ENCODE measurements around the gene DGCR2.
A peak's percentile ranks its signal among the peaks of the same experiment; 100 is the strongest.
"Not testable (repeated sequence)": the region's sequence is repeated elsewhere in the genome, so short reads cannot be mapped to it uniquely, and the experiment has no call there.

The DGCR2 gene

GRCh38 chr22:19022755-19023154 lies 99.5 kb downstream of the DGCR2 start:
- no peak for DNase-seq

GRCh38 chr22:19019679-19020032 lies 102.6 kb downstream of the DGCR2 start:
- DNase-seq = no peak

GRCh38 chr22:19019029-19019678 lies 103.1 kb downstream of the DGCR2 start:
- DNase-seq = no peak

DNA sequence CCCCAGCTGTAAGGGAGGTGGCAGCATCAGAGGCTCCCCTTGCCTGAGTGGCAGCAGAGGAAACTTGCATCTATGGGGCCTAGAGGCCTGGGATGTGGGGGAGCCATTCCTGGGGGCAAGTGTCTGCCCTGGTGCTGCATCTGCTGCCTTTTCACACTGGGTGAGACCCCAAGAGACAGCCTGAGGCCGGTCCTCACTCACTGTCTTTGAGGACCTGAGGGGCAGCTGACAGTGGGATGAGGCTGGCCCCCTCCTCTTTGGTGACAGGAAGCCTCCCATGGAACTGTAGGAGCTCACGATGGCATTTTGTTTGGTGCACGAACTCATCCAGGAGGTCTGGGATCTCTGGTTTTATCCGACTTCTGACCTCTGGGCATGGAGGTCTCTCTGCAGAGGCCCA lies 104.0 kb downstream of the DGCR2 start:
- DNase-seq = no peak

DNA sequence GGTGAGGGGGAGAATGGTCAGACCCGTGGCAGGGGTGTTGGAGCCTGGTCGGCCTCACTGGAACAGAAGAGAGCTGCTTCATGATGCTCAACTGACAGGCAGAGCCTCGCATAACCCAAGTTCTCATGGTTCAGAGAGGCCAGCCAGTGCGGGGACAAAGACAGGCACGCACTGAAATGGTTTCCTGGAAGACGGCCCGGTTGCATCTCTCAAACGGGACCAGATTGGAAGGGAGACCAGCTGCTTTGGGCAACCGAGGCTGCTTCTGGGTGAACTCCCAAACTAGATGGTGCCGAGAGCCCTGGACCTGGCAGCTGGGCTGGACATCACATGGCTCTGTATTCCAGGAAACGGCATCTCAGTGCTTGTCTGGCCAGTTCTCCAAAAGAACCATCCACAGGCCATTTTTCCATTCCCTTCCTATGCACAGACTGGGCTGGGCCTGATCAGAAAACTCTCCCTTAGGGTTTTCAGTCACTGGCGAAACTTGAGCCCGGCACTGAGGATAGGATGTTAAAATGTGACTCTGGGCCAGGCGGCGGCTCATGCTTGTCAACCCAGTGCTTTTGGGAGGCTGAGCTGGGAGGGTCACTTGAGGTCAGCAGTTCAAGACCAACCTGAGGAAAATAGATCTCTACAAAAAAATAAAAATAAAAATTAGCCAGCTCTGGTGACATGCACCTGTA lies 106.0 kb downstream of the DGCR2 start:
- no peak for DNase-seq

GRCh38 chr22:19014886-19015285 lies 107.3 kb downstream of the DGCR2 start:
- DNase-seq = no peak

DNA sequence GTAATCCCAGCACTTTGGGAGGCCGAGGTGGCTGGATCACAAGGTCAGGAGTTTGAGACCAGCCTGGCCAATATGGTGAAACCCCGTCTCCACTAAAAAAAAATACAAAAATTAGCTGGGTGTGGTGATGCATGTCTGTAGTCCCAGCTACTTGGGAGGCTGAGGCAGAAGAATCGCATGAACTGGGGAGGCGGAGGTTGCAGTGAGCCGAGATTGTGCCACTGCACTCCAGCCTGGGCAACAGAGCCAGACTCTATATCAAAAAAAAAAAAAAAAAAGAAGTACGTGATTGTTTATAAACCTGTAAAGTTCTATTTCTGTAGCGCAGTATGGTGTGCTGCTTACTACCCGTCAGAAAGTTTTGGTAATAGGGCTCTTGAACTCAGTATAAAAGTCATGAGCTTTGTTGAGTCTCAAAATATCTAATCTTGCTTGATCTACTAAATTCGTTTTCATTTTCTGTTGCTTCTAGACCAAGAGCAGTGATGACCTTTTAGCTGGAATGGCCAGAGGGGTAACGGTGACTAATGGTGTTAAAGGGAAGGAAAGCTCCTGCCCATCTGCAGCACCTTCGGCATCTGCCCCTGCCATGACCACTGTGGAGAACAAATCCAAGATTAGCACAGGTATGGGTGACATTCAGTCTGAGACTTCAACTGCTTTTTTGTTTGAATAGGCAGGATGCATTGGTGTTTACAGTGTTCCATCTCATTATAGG lies 108.2 kb downstream of the DGCR2 start:
- DNase-seq = not testable (repeated sequence)

GRCh38 chr22:19013411-19013810 lies 108.8 kb downstream of the DGCR2 start:
- DNase-seq = not testable (repeated sequence)

DNA sequence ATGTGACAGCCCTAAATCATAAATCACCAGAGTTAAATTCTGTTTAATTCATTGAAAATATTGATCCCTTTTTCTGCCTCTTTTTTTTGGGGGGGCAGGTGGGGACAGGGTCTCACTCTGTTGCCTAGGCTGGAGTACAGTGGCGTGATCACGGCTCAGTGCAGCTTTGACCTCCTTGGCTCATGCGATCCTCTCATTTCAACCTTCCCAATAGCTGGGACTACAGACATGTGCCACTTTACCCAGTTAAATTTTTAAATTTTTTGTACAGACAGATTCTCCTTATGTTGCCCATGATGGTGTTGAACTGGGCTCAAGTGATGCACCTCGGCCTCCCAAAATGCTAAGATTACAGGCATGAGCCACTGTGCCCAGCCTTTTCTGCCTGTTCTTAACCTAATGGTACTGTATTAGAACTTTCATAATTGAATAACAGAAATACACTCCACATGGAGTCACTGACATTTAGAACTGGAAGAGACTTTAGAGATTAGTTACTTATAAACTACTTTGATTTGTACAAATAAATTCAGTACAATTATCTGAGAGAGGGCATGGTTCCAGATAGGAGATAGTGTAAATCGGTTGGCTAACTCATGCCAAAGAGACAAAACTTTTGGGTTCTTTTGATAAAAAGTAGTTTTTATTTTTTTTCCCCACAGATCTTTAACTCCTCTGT lies 109.8 kb downstream of the DGCR2 start:
- no peak for DNase-seq

DNA sequence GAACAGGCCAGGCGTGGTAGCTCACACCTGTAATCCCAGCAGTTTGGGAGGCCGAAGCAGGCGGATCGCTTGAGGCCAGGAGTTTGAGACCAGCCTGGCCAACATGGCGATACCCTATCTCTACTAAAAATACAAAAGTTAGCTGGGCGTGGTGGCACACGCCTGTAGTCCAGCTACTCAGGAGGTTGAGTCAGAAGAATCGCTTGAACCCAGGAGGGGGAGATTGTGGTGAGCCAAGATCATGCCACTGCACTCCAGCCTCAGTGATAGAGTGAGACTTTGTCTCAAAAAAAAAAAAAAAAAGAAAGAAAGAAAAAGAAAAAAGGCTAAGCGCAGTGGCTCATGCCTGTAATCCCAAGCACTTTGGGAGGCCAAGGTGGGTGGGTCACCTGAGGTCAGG lies 110.6 kb downstream of the DGCR2 start:
- not testable (repeated sequence) for DNase-seq

- DNase-seq = no peak
Measured at GRCh38 chr22:19011075-19011474, 111.1 kb downstream of the DGCR2 start.

DNA sequence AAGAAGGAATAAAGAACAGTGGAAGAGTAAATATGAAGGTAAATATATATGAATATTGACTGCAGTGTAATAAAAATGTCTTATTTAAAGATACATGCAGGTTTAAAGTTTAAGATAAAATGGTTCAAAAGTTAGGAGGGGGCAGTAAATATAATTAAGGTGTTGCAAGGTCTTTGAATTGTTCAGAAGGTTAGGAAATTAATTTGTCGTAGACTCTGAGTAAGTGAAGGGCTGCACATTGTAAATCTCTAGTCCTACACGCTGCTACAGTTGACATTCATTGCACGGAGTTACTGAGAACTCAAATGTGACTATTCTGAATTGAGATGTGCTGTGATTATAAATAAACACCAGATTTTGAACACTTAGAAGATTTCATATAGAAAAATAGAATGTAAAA lies 116.3 kb downstream of the DGCR2 start:
- DNase-seq = no peak

DNA sequence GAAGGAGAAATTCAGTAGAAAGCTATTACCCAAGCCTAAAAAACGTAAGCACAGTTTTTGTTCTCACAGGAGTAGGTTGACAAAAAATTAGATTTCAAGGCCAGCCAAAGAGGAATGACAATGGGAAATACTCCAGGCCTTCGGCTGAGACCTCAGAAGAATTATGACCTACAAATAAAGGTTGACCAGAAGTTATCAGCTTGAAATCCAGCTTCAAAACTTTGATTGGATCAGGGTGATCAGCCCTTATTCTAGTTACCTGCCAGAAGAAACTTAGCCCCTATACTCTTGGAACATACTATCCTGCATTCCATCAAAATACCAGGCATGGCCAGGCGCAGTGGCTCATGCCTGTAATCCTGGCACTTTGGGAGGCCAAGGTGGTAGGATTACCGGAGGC lies 117.7 kb downstream of the DGCR2 start:
- DNase-seq = no peak

DNA sequence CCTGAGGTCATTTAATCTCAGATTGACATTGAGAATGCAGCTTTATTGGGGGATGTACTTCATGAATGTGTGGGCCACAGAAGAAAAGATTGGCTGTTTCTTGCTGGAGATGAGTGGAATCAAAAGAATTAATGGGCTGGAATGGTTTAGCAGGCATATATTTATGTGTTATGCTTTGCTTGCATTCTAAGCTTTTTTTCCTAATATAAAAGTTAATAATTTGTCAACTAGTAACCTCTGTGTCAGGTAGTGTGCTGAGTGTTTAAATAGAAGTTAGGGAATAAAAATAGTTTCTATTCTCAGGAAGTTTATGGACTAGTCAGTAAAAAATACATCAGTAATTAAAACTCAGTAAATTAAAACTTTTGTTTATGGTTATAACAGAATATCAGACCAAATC lies 118.7 kb downstream of the DGCR2 start:
- no peak for DNase-seq

DNA sequence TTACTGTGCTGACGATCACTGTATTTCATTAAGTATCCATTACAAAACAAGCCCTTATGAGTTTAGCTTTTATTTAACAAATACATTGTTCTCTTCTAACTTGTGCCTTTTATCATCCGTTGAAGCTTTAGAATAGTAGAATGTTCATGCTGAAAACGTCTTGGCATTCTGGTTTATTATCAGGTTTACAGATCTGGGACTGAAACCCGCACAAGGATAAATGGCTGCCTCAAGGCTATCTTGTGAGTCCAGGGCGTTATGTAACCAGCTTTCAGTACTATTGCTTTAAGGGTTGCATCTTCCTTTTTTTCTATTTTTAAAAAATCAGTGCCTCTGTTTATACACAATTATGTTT lies 119.6 kb downstream of the DGCR2 start:
- peak; percentile 74 for DNase-seq

GRCh38 chr22:19001204-19001603 lies 121.0 kb downstream of the DGCR2 start:
- no peak for DNase-seq

GRCh38 chr22:19000106-19000505 lies 122.1 kb downstream of the DGCR2 start:
- not testable (repeated sequence) for DNase-seq

GRCh38 chr22:18999416-18999815 lies 122.8 kb downstream of the DGCR2 start:
- no peak for DNase-seq

- peak; percentile 26 for DNase-seq
Measured at GRCh38 chr22:18999008-18999407, 123.2 kb downstream of the DGCR2 start.

- DNase-seq = peak; percentile 95
Measured at GRCh38 chr22:18997925-18998315, 124.3 kb downstream of the DGCR2 start.

- no peak for DNase-seq
Measured at GRCh38 chr22:18997306-18997924, 124.8 kb downstream of the DGCR2 start.

DNA sequence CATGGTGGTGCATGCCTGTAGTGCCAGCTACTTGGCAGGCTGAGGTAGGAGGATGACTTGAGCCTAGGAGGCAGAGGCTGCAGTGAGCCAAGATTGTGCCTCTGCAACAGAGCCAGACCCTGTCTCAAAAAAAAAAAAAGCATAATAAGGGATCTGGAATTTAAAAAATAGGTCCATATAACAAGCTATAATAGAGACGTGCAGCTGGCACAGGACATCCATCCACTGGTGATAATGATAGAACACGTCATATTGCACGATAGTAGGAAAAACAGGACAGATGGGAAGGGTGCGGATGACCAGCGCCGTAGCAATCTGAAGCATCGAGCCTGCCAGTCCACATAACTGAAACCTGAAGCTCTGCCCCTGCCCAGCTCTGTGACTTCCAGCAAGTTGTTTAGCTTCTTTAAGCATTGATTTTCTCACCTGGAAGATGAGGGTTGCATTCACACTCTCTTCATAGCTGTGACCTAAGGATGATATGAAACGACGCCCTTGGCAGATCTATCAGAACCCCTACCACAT lies 125.8 kb downstream of the DGCR2 start:
- DNase-seq = no peak

GRCh38 chr22:18995327-18995711 lies 126.9 kb downstream of the DGCR2 start:
- DNase-seq = no peak

All from NCI-H82 (cell line).